ENCODE data around the gene PTMS.

Gene PTMS

GRCh38 chr12:6772726-6773589, 6.8 kb downstream of the PTMS start:
- no peak for DNase-seq

- no peak for DNase-seq
Observed at GRCh38 chr12:6773590-6774351, 7.6 kb downstream of the PTMS start.

GRCh38 chr12:6774499-6775062, 8.4 kb downstream of the PTMS start:
- DNase-seq = peak; percentile 43

- no peak for DNase-seq
Observed at GRCh38 chr12:6775185-6776174, 9.3 kb downstream of the PTMS start.

- no peak for DNase-seq
Observed at GRCh38 chr12:6777386-6777785, 11.2 kb downstream of the PTMS start.

- no peak for DNase-seq
Observed at GRCh38 chr12:6778217-6778573, 12.0 kb downstream of the PTMS start.

GRCh38 chr12:6778574-6779550, 12.7 kb downstream of the PTMS start:
- DNase-seq = peak; percentile 86

GRCh38 chr12:6779708-6780432, 13.7 kb downstream of the PTMS start:
- no peak for DNase-seq

- no peak for DNase-seq
Observed at GRCh38 chr12:6780573-6780972, 14.4 kb downstream of the PTMS start.

GRCh38 chr12:6782119-6782518, 16.0 kb downstream of the PTMS start:
- DNase-seq = no peak

- no peak for DNase-seq
Observed at GRCh38 chr12:6782850-6783566, 16.8 kb downstream of the PTMS start.

- DNase-seq = no peak
Observed at GRCh38 chr12:6783828-6784227, 17.7 kb downstream of the PTMS start.

- DNase-seq = no peak
Observed at GRCh38 chr12:6784296-6784695, 18.1 kb downstream of the PTMS start.

- no peak for DNase-seq
Observed at GRCh38 chr12:6784761-6785160, 18.6 kb downstream of the PTMS start.

GRCh38 chr12:6786416-6787094, 20.4 kb downstream of the PTMS start:
- no peak for DNase-seq

- no peak for DNase-seq
Observed at GRCh38 chr12:6787309-6787708, 21.1 kb downstream of the PTMS start.

- DNase-seq = peak; percentile 70
Observed at GRCh38 chr12:6788972-6789924, 23.1 kb downstream of the PTMS start, which contains the start of gene CD4. Gene CD4, plus strand, starts transcription at chr12:6789528. Its CDS starts 10,611 bp downstream, at chr12:6800139.
